GM19035 (cell line): ENCODE results near the gene KCNN1.
A peak's percentile ranks its signal among the peaks of the same experiment; 100 is the strongest.
"Not testable (repeated sequence)": the region's sequence is repeated elsewhere in the genome, so short reads cannot be mapped to it uniquely, and the experiment has no call there.

ENCODE experiments used
- ATAC-seq: cut with Tn5 transposase; IDR thresholded peaks from one replicate; pipeline ENCODE4 v1.9.1; 2021; ENCODE audit not compliant: unreplicated experiment

KCNN1 gene

GRCh38 chr19:17999684-18000479 is 33.0 kb downstream of the KCNN1 start:
- no peak for ATAC-seq

GRCh38 chr19:18000480-18000914 is 33.6 kb downstream of the KCNN1 start:
- peak; percentile 29 for ATAC-seq

GRCh38 chr19:18000915-18001776 is 34.2 kb downstream of the KCNN1 start:
- ATAC-seq: peak; percentile 69

- no peak for ATAC-seq
Measured at GRCh38 chr19:18001777-18002345, 35.0 kb downstream of the KCNN1 start.

- ATAC-seq: no peak
Measured at GRCh38 chr19:18002347-18002850, 35.5 kb downstream of the KCNN1 start.

GRCh38 chr19:18005750-18006149 is 38.8 kb downstream of the KCNN1 start:
- ATAC-seq: not testable (repeated sequence)

GRCh38 chr19:18007044-18007916 is 40.4 kb downstream of the KCNN1 start:
- ATAC-seq: peak; percentile 54

- peak; percentile 49 for ATAC-seq
Measured at GRCh38 chr19:18007917-18008673, 41.2 kb downstream of the KCNN1 start, which contains the start of gene ARRDC2. Gene ARRDC2 (plus strand): TSS chr19:18008170. CDS start chr19:18008311, 141 bp downstream.

- no peak for ATAC-seq
Measured at GRCh38 chr19:18008814-18009213, 41.9 kb downstream of the KCNN1 start.

- no peak for ATAC-seq
Measured at GRCh38 chr19:18009412-18010066, 42.6 kb downstream of the KCNN1 start.

GRCh38 chr19:18010149-18010548 is 43.2 kb downstream of the KCNN1 start:
- ATAC-seq: no peak

GRCh38 chr19:18013210-18014111 is 46.6 kb downstream of the KCNN1 start:
- no peak for ATAC-seq

GRCh38 chr19:18014197-18014596 is 47.3 kb downstream of the KCNN1 start:
- no peak for ATAC-seq

- ATAC-seq: no peak
Measured at GRCh38 chr19:18016209-18016910, 49.5 kb downstream of the KCNN1 start.

- ATAC-seq: no peak
Measured at GRCh38 chr19:18017275-18018083, 50.6 kb downstream of the KCNN1 start.

GRCh38 chr19:18020212-18021085 is 53.5 kb downstream of the KCNN1 start:
- no peak for ATAC-seq
